SU-DHL-6 (cell line): ENCODE measurements around the gene IDH2.

ENCODE experiments used
- CTCF ChIP-seq: fragments of 200-600 bp; sonication (generic); IDR thresholded peaks from one replicate; pipeline ENCODE4 v1.5.1; 2017; ENCODE audit warnings: antibody characterized with exemption, mild to moderate bottlenecking, low read length, moderate library complexity; ENCODE audit not compliant: insufficient read depth, poor library complexity, severe bottlenecking
- EZH2phosphoT487 ChIP-seq: fragments of 200-600 bp; sonication (generic), shearing (Covaris generic); conservative IDR thresholded peaks from 2 replicates; pipeline ENCODE4 v1.6.1; 2018; ENCODE audit warnings: mild to moderate bottlenecking, antibody characterized with exemption, low read length, moderate library complexity, mixed read lengths

GRCh38 chr15:90124507-90124906 is 22.2 kb upstream of the IDH2 start:
- TF ChIP-seq CTCF (no peak), EZH2phosphoT487 (no peak)
